Activated CD4-positive, alpha-beta T cell treated with anti-CD3 and anti-CD28 coated beads, Interleukin-2, amount 10 ng/mL, durations not matched to agents 24 days and 14 days (primary cell): ENCODE results near the gene CCT8. TPM values are rescaled to one million over a fixed set of nuclear protein-coding genes. Genes with fewer than 3 reads are reported as not detected.

Source experiments
- DNase-seq: peaks from one replicate; pipeline ENCODE4 v3.0.0; 2022
- H3K27ac Mint-ChIP-seq: one replicate; pipeline ENCODE4 v1.8.0; 2022; ENCODE audit warnings: mild to moderate bottlenecking, mixed read lengths
- H3K27me3 Mint-ChIP-seq: one replicate; pipeline ENCODE4 v1.8.0; 2022; ENCODE audit warnings: mixed read lengths
- H3K36me3 Mint-ChIP-seq: one replicate; pipeline ENCODE4 v1.8.0; 2022; ENCODE audit warnings: low read depth, mild to moderate bottlenecking, mixed read lengths
- H3K4me1 Mint-ChIP-seq: one replicate; pipeline ENCODE4 v1.8.0; 2021; ENCODE audit warnings: mixed read lengths
- H3K4me3 Mint-ChIP-seq: one replicate; pipeline ENCODE4 v1.8.0; 2022; ENCODE audit warnings: mild to moderate bottlenecking, moderate library complexity, mixed read lengths
- H3K9me3 Mint-ChIP-seq: one replicate; pipeline ENCODE4 v1.8.0; 2021; ENCODE audit warnings: mixed read lengths
- intact Hi-C: fragments of 100-400 bp; cut with micrococcal nuclease; formaldehyde crosslinking; loops from one replicate; pipeline ENCODE4 v1.15.1; 2023
- total RNA-seq: library from RNA; stranded (reverse); gene quantifications from 2 replicates; pipeline ENCODE4 v1.2.3, GENCODE V29; 2022

CCT8 gene
- total RNA-seq, 1 donor from 2014 or later = 432 TPM

DNA sequence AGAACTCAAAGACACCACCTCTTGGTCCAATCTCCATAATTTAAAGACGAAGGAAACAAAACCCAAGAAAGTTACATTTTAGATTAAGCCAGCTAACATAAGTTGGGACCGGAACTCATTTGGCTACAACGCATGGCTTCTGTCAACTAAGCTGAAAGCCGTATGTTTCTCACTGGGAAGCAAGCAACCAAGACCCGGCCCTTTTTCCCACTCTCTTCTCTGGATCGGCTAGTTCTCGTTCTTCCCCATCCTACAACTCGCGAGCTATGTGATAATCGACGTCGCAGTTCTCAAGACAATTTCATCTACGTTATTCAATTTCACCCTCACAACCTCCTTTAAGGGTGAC lies 601 bp downstream of the CCT8 start:
- peak overlapping the region; percentile 100 for H3K4me3 Mint-ChIP-seq
- peaks cover 44% of the 10 kb centered on the region for H3K4me1 Mint-ChIP-seq
- no peak for DNase-seq
- no peaks in the 10 kb centered on the region for H3K9me3 Mint-ChIP-seq
- peaks cover 32% of the 10 kb centered on the region for H3K36me3 Mint-ChIP-seq
- no peaks in the 10 kb centered on the region for H3K27me3 Mint-ChIP-seq
- intact Hi-C loops = loop anchor here (1.0 to 5.0 kb wide), 6 partner anchors 49 to 274 kb away; partner anchors contain the start of gene USP16
- peak overlapping the region; percentile 99 for H3K27ac Mint-ChIP-seq

DNA sequence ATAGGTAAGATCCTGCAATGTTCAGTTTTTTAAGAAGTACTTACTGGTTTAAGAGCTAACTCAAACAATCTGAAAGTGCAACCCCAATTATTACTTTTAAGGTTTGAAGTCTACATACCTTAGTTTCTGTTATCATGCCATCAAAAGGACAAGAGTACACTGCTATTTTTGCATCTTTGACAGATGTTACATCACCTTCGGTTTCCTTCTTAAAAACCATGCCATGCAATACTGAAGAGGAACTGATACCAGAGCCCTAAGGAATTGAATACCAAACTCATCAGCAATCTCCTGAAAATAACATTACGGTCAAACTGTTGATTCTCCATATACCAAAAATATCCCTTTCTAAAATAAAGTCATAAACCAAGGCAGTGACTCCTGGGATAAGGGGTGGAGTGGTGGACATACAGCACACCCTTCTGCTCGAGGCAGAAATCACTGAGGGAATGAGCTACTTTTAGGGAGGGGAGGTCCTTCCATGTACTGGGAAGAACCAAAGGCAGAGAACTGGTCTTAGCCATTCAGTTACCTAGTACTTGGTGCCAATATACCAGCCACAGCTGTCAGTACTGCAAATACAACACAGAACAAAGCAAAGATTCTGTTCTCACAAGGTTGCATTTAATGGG lies 8.5 kb downstream of the CCT8 start:
- no peaks in the 10 kb centered on the region for H3K9me3 Mint-ChIP-seq
- H3K4me1 Mint-ChIP-seq = peaks cover 10% of the 10 kb centered on the region
- H3K36me3 Mint-ChIP-seq = peaks cover 72% of the 10 kb centered on the region
- intact Hi-C loops = no loop called here
- H3K4me3 Mint-ChIP-seq = no peak overlapping the region
- DNase-seq = no peak
- no peaks in the 10 kb centered on the region for H3K27me3 Mint-ChIP-seq
- H3K27ac Mint-ChIP-seq = no peak overlapping the region

DNA sequence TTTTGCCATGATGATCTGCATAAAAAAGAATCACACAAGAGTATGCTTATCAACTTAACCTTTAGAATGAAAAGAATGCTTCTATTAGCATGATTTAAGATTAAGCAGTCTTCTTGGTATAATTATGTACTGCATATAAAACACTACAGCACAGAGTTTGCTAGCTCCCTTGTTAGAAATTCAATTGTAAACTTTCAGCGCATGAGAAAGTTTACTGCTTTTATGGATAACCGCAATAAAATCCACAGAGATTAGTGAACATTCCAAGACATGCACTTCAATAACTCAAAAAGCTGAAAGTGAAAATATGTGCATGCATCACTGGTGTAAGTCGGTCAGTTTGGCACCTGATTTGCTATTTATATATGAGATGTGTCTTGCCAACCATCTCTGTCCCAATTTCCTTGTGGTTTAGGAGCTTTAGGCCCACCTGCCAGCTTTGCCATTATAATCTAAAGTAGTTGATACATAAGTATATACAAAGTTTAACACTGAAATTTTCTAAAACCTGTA lies 16.9 kb downstream of the CCT8 start:
- H3K4me3 Mint-ChIP-seq = no peak overlapping the region
- H3K4me1 Mint-ChIP-seq = peaks cover 2% of the 10 kb centered on the region
- DNase-seq = no peak
- H3K27me3 Mint-ChIP-seq = no peaks in the 10 kb centered on the region
- H3K36me3 Mint-ChIP-seq = peaks cover 47% of the 10 kb centered on the region
- intact Hi-C loops = no loop called here
- H3K9me3 Mint-ChIP-seq = no peaks in the 10 kb centered on the region
- no peak overlapping the region for H3K27ac Mint-ChIP-seq

GRCh38 chr21:29056005-29056404 lies 17.4 kb downstream of the CCT8 start:
- Mint-ChIP-seq H3K4me1 (no peaks in the 10 kb centered on the region), H3K9me3 (no peaks in the 10 kb centered on the region), H3K36me3 (peaks cover 41% of the 10 kb centered on the region), H3K27ac (no peak overlapping the region), H3K27me3 (no peaks in the 10 kb centered on the region), H3K4me3 (no peak overlapping the region)
- intact Hi-C loops = no loop called here
- DNase-seq = no peak

DNA sequence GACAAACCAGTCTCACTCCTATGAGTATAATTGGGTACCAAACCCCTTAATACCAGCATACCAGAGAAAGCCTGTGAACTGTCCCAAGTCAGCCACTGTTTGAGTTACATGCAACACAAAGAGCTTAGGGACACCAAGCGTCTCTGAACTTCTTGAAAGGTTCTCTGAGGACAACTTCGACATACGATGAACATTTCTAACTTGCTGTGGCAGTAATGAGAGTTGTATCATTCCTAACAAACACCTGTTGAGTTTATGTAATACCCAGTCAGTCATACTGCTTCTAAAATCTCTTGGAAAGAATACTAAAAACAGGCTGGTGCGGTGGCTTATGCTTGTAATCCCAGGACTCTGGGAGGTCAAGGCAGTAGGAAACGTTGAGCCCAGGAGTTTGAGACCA lies 18.4 kb downstream of the CCT8 start:
- no peak overlapping the region for H3K27ac Mint-ChIP-seq
- H3K4me3 Mint-ChIP-seq = no peak overlapping the region
- no peaks in the 10 kb centered on the region for H3K27me3 Mint-ChIP-seq
- H3K36me3 Mint-ChIP-seq = peaks cover 36% of the 10 kb centered on the region
- no peaks in the 10 kb centered on the region for H3K9me3 Mint-ChIP-seq
- no peak for DNase-seq
- intact Hi-C loops = no loop called here
- H3K4me1 Mint-ChIP-seq = no peaks in the 10 kb centered on the region

GRCh38 chr21:29053656-29054055 lies 19.8 kb downstream of the CCT8 start:
- DNase-seq = no peak
- Mint-ChIP-seq H3K4me1 (no peaks in the 10 kb centered on the region), H3K27ac (no peak overlapping the region), H3K4me3 (no peak overlapping the region), H3K9me3 (no peaks in the 10 kb centered on the region), H3K27me3 (no peaks in the 10 kb centered on the region), H3K36me3 (peaks cover 41% of the 10 kb centered on the region)
- intact Hi-C loops = no loop called here

- intact Hi-C loops = no loop called here
These were observed 20.4 kb downstream of the CCT8 start for GRCh38 chr21:29053011-29053553.

DNA sequence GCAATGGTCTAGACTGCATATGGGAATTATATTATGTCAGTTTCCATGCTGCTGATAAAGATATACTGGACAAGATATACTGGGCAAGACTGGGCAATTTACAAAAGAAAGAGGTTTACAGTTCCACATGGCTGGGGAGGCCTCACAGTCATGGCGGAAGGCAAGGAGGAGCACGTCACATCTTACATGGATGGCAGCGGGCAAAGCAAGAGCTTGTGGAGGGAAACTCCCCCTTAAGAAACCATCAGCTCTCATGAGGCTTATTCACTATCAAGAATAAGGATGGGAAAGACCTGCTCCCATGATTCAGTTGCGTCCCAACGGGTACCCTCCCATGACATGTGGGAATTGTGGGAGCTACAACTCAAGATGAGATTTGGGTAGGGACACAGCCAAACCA lies 21.2 kb downstream of the CCT8 start:
- intact Hi-C loops = no loop called here

More at GRCh38 chr21:29053011-29053553, 20.4 kb downstream of the CCT8 start:
- Mint-ChIP-seq H3K9me3 (no peaks in the 10 kb centered on the region), H3K27me3 (no peaks in the 10 kb centered on the region), H3K4me1 (no peaks in the 10 kb centered on the region), H3K4me3 (no peak overlapping the region), H3K27ac (no peak overlapping the region), H3K36me3 (peaks cover 43% of the 10 kb centered on the region)
- peak; percentile 56 for DNase-seq

DNA sequence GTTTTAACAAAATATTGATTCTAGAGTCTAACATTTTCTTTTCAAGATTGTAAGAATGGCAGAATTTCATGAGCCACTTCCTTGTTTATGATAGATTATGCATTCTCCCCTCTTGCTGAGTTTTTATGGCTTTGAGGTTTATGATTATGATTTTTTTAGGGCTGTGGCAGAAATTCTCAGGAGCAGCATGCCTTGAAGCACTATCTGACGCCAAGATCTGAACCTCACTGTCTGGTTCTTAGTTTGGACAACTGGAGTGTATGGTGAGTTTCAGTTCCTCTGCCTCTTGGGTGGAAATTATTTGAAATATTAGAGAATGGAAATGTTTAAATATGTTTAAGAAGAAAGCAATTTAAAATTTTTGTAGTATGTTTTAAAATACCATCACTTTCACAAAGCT lies 38.8 kb downstream of the CCT8 start:
- Mint-ChIP-seq H3K27me3 (no peaks in the 10 kb centered on the region), H3K9me3 (no peaks in the 10 kb centered on the region), H3K4me3 (no peak overlapping the region), H3K4me1 (peaks cover 8% of the 10 kb centered on the region), H3K36me3 (peaks cover 67% of the 10 kb centered on the region), H3K27ac (no peak overlapping the region)
- intact Hi-C loops = no loop called here
- no peak for DNase-seq

More for the DNA sequence above, 21.2 kb downstream of the CCT8 start:
- DNase-seq = no peak
- H3K4me3 Mint-ChIP-seq = no peak overlapping the region
- H3K9me3 Mint-ChIP-seq = no peaks in the 10 kb centered on the region
- H3K36me3 Mint-ChIP-seq = peaks cover 44% of the 10 kb centered on the region
- no peaks in the 10 kb centered on the region for H3K4me1 Mint-ChIP-seq
- H3K27me3 Mint-ChIP-seq = no peaks in the 10 kb centered on the region
- no peak overlapping the region for H3K27ac Mint-ChIP-seq

- intact Hi-C loops = no loop called here
- Mint-ChIP-seq H3K36me3 (peaks cover 68% of the 10 kb centered on the region), H3K4me3 (no peak overlapping the region), H3K27me3 (no peaks in the 10 kb centered on the region), H3K27ac (no peak overlapping the region), H3K9me3 (no peaks in the 10 kb centered on the region), H3K4me1 (peaks cover 10% of the 10 kb centered on the region)
- DNase-seq = no peak
These were observed 39.6 kb downstream of the CCT8 start for GRCh38 chr21:29033871-29034270.

DNA sequence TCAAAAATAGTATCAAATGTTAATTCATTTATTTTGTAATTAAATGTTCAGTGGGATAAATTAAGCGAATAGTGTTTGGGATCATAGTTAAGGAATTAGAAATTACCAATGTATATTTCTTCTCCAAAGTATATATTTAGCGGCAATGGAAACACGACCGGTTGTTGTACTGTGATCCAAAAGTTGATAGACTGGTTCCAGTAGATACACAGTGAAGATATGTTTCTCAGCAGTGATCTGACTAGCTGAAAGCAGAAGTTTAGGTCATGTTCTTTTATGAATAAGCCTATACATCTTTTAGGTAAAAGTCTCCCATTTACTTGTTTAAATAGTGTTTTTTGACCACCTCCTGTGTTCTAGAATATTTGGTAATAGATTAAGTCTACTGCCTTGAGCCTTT lies 40.1 kb downstream of the CCT8 start:
- H3K9me3 Mint-ChIP-seq = no peaks in the 10 kb centered on the region
- no peak overlapping the region for H3K4me3 Mint-ChIP-seq
- H3K27me3 Mint-ChIP-seq = no peaks in the 10 kb centered on the region
- no peak overlapping the region for H3K27ac Mint-ChIP-seq
- peaks cover 10% of the 10 kb centered on the region for H3K4me1 Mint-ChIP-seq
- no peak for DNase-seq
- H3K36me3 Mint-ChIP-seq = peaks cover 66% of the 10 kb centered on the region
- intact Hi-C loops = no loop called here

- Mint-ChIP-seq H3K27ac (no peak overlapping the region), H3K9me3 (no peaks in the 10 kb centered on the region), H3K27me3 (no peaks in the 10 kb centered on the region), H3K36me3 (peaks cover 57% of the 10 kb centered on the region), H3K4me1 (peaks cover 20% of the 10 kb centered on the region), H3K4me3 (no peak overlapping the region)
- DNase-seq = peak; percentile 52
- intact Hi-C loops = no loop called here
These were observed 42.5 kb downstream of the CCT8 start for GRCh38 chr21:29030909-29031308.

- DNase-seq = no peak
- intact Hi-C loops = loop anchor here (10.0 kb wide), 1 partner anchor 265 kb away; the partner anchor contains the start of gene BACH1
- H3K27me3 Mint-ChIP-seq = no peaks in the 10 kb centered on the region
- peaks cover 58% of the 10 kb centered on the region for H3K36me3 Mint-ChIP-seq
- no peak overlapping the region for H3K27ac Mint-ChIP-seq
- H3K4me1 Mint-ChIP-seq = peaks cover 31% of the 10 kb centered on the region
- H3K4me3 Mint-ChIP-seq = no peak overlapping the region
- no peaks in the 10 kb centered on the region for H3K9me3 Mint-ChIP-seq
These were observed 43.9 kb downstream of the CCT8 start for GRCh38 chr21:29029524-29029923.

DNA sequence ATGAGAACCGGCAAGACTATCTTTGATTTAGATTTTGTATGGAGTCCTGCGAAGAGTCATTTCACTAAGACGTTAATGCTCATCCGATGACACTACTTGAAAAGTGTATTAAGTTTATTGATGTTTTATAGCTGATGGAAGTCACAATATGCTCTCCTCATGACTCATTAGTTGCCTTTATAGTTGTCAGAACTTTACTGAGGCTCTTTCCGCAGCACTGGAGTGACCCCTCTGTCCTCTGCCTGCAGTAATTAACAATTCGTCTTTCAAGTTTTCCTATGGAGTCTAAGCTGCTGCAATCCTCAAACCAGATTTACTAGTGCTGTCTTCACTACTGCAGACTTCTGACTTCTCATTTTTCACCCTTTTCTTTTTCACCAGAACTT lies 48.1 kb downstream of the CCT8 start:
- intact Hi-C loops = loop anchor here (2.0 to 10.0 kb wide), 2 partner anchors 141 to 269 kb away; partner anchors contain the start of gene BACH1
- H3K4me3 Mint-ChIP-seq = peak overlapping the region; percentile 93
- peak overlapping the region; percentile 99 for H3K27ac Mint-ChIP-seq
- H3K4me1 Mint-ChIP-seq = peaks cover 39% of the 10 kb centered on the region
- H3K36me3 Mint-ChIP-seq = peaks cover 28% of the 10 kb centered on the region
- no peaks in the 10 kb centered on the region for H3K27me3 Mint-ChIP-seq
- DNase-seq = no peak
- H3K9me3 Mint-ChIP-seq = no peaks in the 10 kb centered on the region
